Immature natural killer cell (primary cell): ENCODE data around the gene MEIS1. TPM values are rescaled to one million over a fixed set of nuclear protein-coding genes. Genes with fewer than 3 reads are reported as not detected.

Source experiments
- DNase-seq, 3 donors: peaks; one replicate each; pipeline ENCODE4 v3.0.0; 2022; ENCODE audit warnings: mixed read lengths in 1 of 3
- H3K27ac Mint-ChIP-seq, 6 donors: one replicate each; pipeline ENCODE4 v1.8.0; 2020; ENCODE audit warnings: mixed read lengths in 6 of 6, mild to moderate bottlenecking in 5 of 6, inconsistent platforms in 4 of 6, moderate library complexity in 3 of 6
- H3K27me3 Mint-ChIP-seq, 3 donors: one replicate each; pipeline ENCODE4 v1.8.0; 2020 to 2021; ENCODE audit warnings: low read depth in 3 of 3, mild to moderate bottlenecking in 3 of 3, mixed read lengths in 3 of 3, moderate library complexity in 3 of 3, inconsistent platforms in 1 of 3
- H3K36me3 Mint-ChIP-seq, 3 donors: one replicate each; pipeline ENCODE4 v1.8.0; 2020; ENCODE audit warnings: mixed read lengths in 3 of 3, inconsistent platforms in 2 of 3, mild to moderate bottlenecking in 2 of 3
- H3K4me1 Mint-ChIP-seq, 2 donors: one replicate each; pipeline ENCODE4 v1.8.0; 2020; ENCODE audit warnings: inconsistent platforms in 2 of 2, mild to moderate bottlenecking in 2 of 2, mixed read lengths in 2 of 2, moderate library complexity in 1 of 2
- H3K4me3 Mint-ChIP-seq, 5 donors: one replicate each; pipeline ENCODE4 v1.8.0; 2020; ENCODE audit warnings: mild to moderate bottlenecking in 5 of 5, mixed read lengths in 5 of 5, inconsistent platforms in 3 of 5, moderate library complexity in 3 of 5
- H3K9me3 Mint-ChIP-seq, 6 donors: one replicate each; pipeline ENCODE4 v1.8.0; 2020; ENCODE audit warnings: mild to moderate bottlenecking in 6 of 6, mixed read lengths in 6 of 6, inconsistent platforms in 4 of 6, moderate library complexity in 3 of 6
- polyA plus RNA-seq, 3 donors: library from polyadenylated mRNA; unstranded; fragments of 300-500 nt; fragmentation: Illumina TruSeq; gene quantifications; one replicate each; pipeline ENCODE4 v1.2.3, GENCODE V29; 2021

MEIS1 gene
- polyA plus RNA-seq, 3 donors from 2014 or later: 1.3 to 1.7 TPM; not detected in 1

GRCh38 chr2:66573821-66574233 lies 138.9 kb downstream of the MEIS1 start:
- Mint-ChIP-seq H3K27ac (no peak overlapping the region), H3K27me3 (peaks cover 4 to 22% (median 17%) of the 10 kb centered on the region in 3 donors), H3K36me3 (peaks cover 0 to 4% (median 3%) of the 10 kb centered on the region in 3 donors), H3K4me3 (no peak overlapping the region), H3K4me1 (peaks cover 8 to 22% of the 10 kb centered on the region in 2 donors), H3K9me3 (peaks cover 0 to 2% (median 0%) of the 10 kb centered on the region in 6 donors)
- DNase-seq: no peak

GRCh38 chr2:66574701-66575624 lies 140.0 kb downstream of the MEIS1 start:
- Mint-ChIP-seq H3K4me3 (peak overlapping the region; percentile 31 to 73 (median 64)), H3K9me3 (peaks cover 0 to 7% (median 0%) of the 10 kb centered on the region in 6 donors), H3K4me1 (peaks cover 8 to 12% of the 10 kb centered on the region in 2 donors), H3K27ac (no peak overlapping the region), H3K27me3 (peaks cover 4 to 30% (median 28%) of the 10 kb centered on the region in 3 donors), H3K36me3 (peaks cover 0 to 4% (median 3%) of the 10 kb centered on the region in 3 donors)
- no peak for DNase-seq

- peaks cover under 1 to 4% (median 3%) of the 10 kb centered on the region in 3 donors for H3K36me3 Mint-ChIP-seq
Observed at GRCh38 chr2:66575625-66576310, 140.8 kb downstream of the MEIS1 start.

GRCh38 chr2:66576311-66576560 lies 141.3 kb downstream of the MEIS1 start:
- H3K27ac Mint-ChIP-seq: no peak overlapping the region
- peak overlapping the region in 1 of 5 donors; percentile 4 for H3K4me3 Mint-ChIP-seq
- DNase-seq: no peak
- peaks cover 8 to 20% of the 10 kb centered on the region in 2 donors for H3K4me1 Mint-ChIP-seq
- peaks cover 0 to 14% (median 0%) of the 10 kb centered on the region in 6 donors for H3K9me3 Mint-ChIP-seq
- peaks cover 0 to 9% (median 4%) of the 10 kb centered on the region in 3 donors for H3K36me3 Mint-ChIP-seq
- H3K27me3 Mint-ChIP-seq: peaks cover 12 to 39% (median 37%) of the 10 kb centered on the region in 3 donors

More at GRCh38 chr2:66575625-66576310, 140.8 kb downstream of the MEIS1 start:
- Mint-ChIP-seq H3K4me3 (peak overlapping the region; percentile 31 to 73 (median 64)), H3K9me3 (peaks cover 0 to 10% (median 0%) of the 10 kb centered on the region in 6 donors), H3K27ac (no peak overlapping the region), H3K4me1 (peaks cover 8 to 16% of the 10 kb centered on the region in 2 donors), H3K27me3 (peaks cover 9 to 34% (median 32%) of the 10 kb centered on the region in 3 donors)
- no peak for DNase-seq

DNA sequence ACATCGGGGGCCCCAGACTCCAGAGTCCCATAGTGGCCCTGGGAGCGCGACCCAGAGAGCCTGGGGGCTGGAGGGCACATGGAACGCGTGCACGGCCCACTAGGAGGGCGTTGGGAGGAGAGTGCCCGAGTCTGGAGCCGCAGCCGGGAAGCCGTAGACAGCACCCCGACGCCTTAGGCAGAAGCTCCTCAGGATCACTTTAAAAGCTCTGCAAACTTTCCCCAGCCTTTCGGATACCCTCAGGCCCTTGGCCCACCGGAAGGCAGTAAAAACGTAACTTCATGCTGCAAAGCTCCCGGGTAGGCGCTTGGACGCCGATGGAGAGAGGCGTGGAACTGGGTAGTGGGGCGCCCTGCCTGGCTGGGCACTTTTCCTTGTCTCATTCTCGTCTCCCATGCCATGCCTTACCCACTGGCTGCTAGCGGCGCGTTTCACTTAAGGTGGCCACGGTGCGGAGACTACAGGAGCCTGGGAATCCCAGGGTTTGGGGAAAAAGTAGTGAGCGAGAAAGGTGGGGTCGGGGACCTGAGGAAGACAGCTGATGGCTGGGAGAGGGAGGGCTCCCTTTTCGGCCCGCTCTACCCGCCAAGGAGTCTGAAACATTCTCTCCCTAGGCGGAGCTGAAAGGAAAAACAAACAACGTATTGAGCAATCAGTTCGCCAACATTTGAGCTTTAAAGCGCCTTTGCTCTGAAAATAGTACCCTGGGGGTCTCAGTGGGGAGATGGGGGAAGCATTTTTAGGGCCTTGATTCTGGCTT lies 141.8 kb downstream of the MEIS1 start:
- Mint-ChIP-seq H3K9me3 (peaks cover 0 to 14% (median 0%) of the 10 kb centered on the region in 6 donors), H3K4me1 (peaks cover 8 to 20% of the 10 kb centered on the region in 2 donors), H3K36me3 (peaks cover 0 to 8% (median 4%) of the 10 kb centered on the region in 3 donors), H3K27ac (no peak overlapping the region), H3K4me3 (peak overlapping the region in 2 of 5 donors; percentile 4 to 23), H3K27me3 (peaks cover 11 to 40% (median 37%) of the 10 kb centered on the region in 3 donors)
- no peak for DNase-seq

DNA sequence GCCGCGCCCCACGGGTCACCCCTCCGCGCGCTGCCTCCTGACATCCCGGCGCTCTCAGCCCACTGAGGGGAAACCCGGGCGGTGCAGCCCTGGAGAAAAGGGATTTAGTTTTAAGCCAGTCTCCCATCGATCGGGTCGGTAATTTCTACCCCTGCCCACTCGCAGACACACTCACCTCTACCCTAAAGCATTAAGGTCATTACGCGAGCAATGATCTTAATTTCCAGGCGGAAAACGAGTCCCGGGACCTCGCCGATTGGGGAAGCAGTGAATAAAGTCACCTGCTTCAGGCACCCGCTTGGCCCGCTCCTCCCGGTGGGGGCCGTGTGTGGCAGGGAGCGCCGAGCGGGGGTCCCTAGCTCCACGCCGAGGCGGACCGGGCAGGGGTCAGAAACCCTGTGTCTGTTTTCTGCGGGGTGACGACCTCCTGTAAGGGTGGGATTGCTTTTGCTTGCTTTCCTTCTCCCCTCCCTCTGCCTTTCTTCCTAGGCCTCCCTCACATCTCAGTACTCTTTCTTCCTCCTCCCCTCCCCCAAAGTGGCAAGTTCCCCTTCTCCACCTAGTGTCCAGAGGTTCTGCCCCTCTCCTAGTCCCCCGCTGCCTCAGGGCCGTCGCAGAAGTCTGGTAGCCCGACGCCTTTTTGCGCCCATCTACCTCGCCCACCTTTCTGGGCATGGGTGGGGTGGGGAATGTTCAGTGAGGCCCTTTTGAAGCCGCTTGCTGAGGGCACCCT lies 142.6 kb downstream of the MEIS1 start:
- Mint-ChIP-seq H3K4me1 (peaks cover 8 to 20% of the 10 kb centered on the region in 2 donors), H3K4me3 (peak overlapping the region in 1 of 5 donors; percentile 23), H3K36me3 (peaks cover 0 to 5% (median 4%) of the 10 kb centered on the region in 3 donors), H3K9me3 (peaks cover 0 to 14% (median 0%) of the 10 kb centered on the region in 6 donors), H3K27ac (no peak overlapping the region), H3K27me3 (peaks cover 11 to 40% (median 37%) of the 10 kb centered on the region in 3 donors)
- DNase-seq: no peak

- H3K27me3 Mint-ChIP-seq: peaks cover 11 to 40% (median 37%) of the 10 kb centered on the region in 3 donors
Observed at GRCh38 chr2:66578054-66578686, 143.2 kb downstream of the MEIS1 start.

DNA sequence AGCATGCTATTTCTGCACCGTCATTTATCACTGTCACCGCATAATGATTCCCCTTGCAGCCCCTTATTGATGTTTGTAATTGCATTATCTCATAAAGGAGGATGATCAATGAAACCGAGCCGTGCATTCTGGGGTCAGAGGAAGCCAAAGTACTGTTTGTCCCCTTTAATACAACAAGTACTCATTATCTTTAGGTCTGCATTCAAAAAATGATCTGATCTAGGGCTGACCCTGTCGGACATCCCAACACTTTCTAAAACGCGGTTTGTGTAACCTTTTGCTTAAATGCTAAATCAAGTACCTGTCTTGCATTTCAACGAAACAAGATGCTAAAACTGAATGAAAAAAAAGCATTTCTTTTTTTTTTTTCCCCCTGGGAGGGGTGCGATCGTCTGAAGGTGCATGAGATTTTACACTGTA lies 143.8 kb downstream of the MEIS1 start:
- Mint-ChIP-seq H3K4me1 (peaks cover 8 to 20% of the 10 kb centered on the region in 2 donors), H3K9me3 (peaks cover 0 to 14% (median 0%) of the 10 kb centered on the region in 6 donors), H3K27ac (no peak overlapping the region), H3K4me3 (no peak overlapping the region), H3K36me3 (peaks cover 0 to 5% (median 4%) of the 10 kb centered on the region in 3 donors), H3K27me3 (peaks cover 11 to 40% (median 37%) of the 10 kb centered on the region in 3 donors)
- no peak for DNase-seq

More at GRCh38 chr2:66578054-66578686, 143.2 kb downstream of the MEIS1 start:
- Mint-ChIP-seq H3K4me3 (peak overlapping the region in 1 of 5 donors; percentile 27), H3K36me3 (peaks cover 0 to 5% (median 4%) of the 10 kb centered on the region in 3 donors), H3K9me3 (peaks cover 0 to 14% (median 0%) of the 10 kb centered on the region in 6 donors), H3K27ac (no peak overlapping the region), H3K4me1 (peaks cover 8 to 20% of the 10 kb centered on the region in 2 donors)
- no peak for DNase-seq

GRCh38 chr2:66579186-66580126 lies 144.5 kb downstream of the MEIS1 start:
- H3K27ac Mint-ChIP-seq: peak overlapping the region in 1 of 6 donors; percentile 34
- H3K36me3 Mint-ChIP-seq: peaks cover 0 to 5% (median 4%) of the 10 kb centered on the region in 3 donors
- no peak for DNase-seq
- peak overlapping the region in 1 of 5 donors; percentile 8 for H3K4me3 Mint-ChIP-seq
- H3K9me3 Mint-ChIP-seq: peaks cover 0 to 14% (median 0%) of the 10 kb centered on the region in 6 donors
- H3K27me3 Mint-ChIP-seq: peaks cover 11 to 40% (median 37%) of the 10 kb centered on the region in 3 donors
- peaks cover 8 to 20% of the 10 kb centered on the region in 2 donors for H3K4me1 Mint-ChIP-seq

DNA sequence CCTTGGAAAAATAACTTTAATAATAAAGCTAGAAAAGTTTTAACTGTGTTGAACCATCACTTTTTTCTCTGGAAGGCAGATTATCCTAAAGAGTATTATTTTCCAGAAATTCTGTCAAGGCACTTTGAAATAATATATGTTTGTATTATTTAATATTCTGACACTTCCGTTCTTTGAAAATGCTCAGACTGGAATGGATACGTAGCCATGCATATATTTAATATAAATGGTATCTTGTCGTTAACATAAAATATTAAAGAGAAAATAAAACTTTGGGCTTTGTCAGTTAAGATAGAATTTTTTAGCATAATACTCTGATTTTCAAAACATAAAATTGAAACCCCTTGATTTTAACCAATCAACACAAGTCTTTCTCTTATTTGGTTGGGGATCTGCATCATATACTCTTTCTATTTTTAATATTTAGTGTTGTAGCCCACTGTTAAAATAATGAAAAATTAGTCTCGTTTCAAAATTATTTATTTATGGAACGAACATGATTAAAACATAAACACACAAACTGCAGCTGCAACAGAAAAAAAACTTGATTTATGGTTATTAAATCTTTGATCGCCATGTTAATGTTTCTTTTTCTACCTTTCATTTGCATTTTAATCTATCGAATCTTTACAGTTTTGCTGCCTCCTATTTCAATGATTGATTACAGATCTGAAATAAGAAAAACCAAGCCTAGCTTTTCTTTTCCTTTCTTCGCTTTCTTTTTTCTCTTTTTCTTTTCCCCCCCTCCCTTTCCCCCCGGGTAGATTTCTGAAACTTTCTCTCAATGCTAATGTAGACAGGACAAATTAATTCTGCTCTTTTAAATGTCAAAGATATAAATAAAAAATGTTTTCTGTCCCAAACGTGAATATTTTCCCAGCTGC lies 145.5 kb downstream of the MEIS1 start:
- H3K4me3 Mint-ChIP-seq: peak overlapping the region in 1 of 5 donors; percentile 56
- peaks cover 2 to 11% of the 10 kb centered on the region in 2 donors for H3K4me1 Mint-ChIP-seq
- peaks cover 11 to 36% (median 36%) of the 10 kb centered on the region in 3 donors for H3K27me3 Mint-ChIP-seq
- H3K36me3 Mint-ChIP-seq: peaks cover 0 to 5% (median 4%) of the 10 kb centered on the region in 3 donors
- DNase-seq: no peak
- peaks cover 0 to 14% (median 0%) of the 10 kb centered on the region in 6 donors for H3K9me3 Mint-ChIP-seq
- no peak overlapping the region for H3K27ac Mint-ChIP-seq
